SU-DHL-6 (cell line): ENCODE results near the gene CLDN5.

Experiments
- H2AFZ ChIP-seq: fragments of 200-600 bp; sonication (generic); 2 replicates; pipeline ENCODE4 v1.6.1; 2014; ENCODE audit warnings: low read depth, mild to moderate bottlenecking, moderate library complexity, mixed read lengths, antibody characterized with exemption, low read length; ENCODE audit not compliant: severe bottlenecking
- H3F3A ChIP-seq: fragments of 200-600 bp; shearing (Covaris generic); 2 replicates; pipeline ENCODE4 v1.6.0; 2016; ENCODE audit warnings: antibody characterized with exemption, mild to moderate bottlenecking; ENCODE audit not compliant: insufficient read depth
- H3K27ac ChIP-seq: fragments of 200-600 bp; sonication (generic); 2 replicates; pipeline ENCODE4 v1.5.1; 2016; ENCODE audit warnings: low read depth, mild to moderate bottlenecking, low read length, moderate library complexity, mixed read lengths
- H3K27me3 ChIP-seq: fragments of 200-600 bp; sonication (generic), shearing (Covaris generic); 2 replicates; pipeline ENCODE4 v1.6.0; 2014; ENCODE audit warnings: mild to moderate bottlenecking, low read length
- H3K36me3 ChIP-seq: fragments of 200-600 bp; sonication (generic); 2 replicates; pipeline ENCODE4 v1.6.1; 2014; ENCODE audit warnings: mild to moderate bottlenecking, low read length, mixed read lengths
- H3K4me2 ChIP-seq: fragments of 300-600, 200-600 bp; shearing (Covaris generic), sonication (generic); 2 replicates; pipeline ENCODE4 v1.6.0; 2014; ENCODE audit warnings: low read length, low read depth, mild to moderate bottlenecking; ENCODE audit not compliant: poor library complexity, severe bottlenecking
- H3K4me3 ChIP-seq: fragments of 200-600 bp; sonication (generic); 2 replicates; pipeline ENCODE4 v1.5.1; 2014; ENCODE audit warnings: antibody characterized with exemption, low read length, mild to moderate bottlenecking, mixed read lengths; ENCODE audit not compliant: insufficient read depth, poor library complexity, severe bottlenecking
- H3K79me2 ChIP-seq: fragments of 200-600 bp; sonication (generic); 2 replicates; pipeline ENCODE4 v1.6.1; 2014; ENCODE audit warnings: mild to moderate bottlenecking, low read length, moderate library complexity; ENCODE audit not compliant: insufficient read depth
- H3K9ac ChIP-seq: fragments of 200-600 bp; sonication (generic); 2 replicates; pipeline ENCODE4 v1.7.0; 2014; ENCODE audit warnings: mild to moderate bottlenecking, low read length
- H3K9me2 ChIP-seq: fragments of 200-600 bp; sonication (generic); replicated peaks from 2 replicates; pipeline ENCODE4 v1.6.1; 2014; ENCODE audit warnings: low read length; ENCODE audit not compliant: insufficient read depth
- H3K9me3 ChIP-seq: fragments of 200-600 bp; sonication (generic); 2 replicates; pipeline ENCODE4 v1.6.1; 2014; ENCODE audit warnings: low read length, mixed read lengths; ENCODE audit not compliant: insufficient read depth
- H4K20me1 ChIP-seq: fragments of 200-600 bp; sonication (generic); 2 replicates; pipeline ENCODE4 v1.6.1; 2014; ENCODE audit warnings: low read depth, mild to moderate bottlenecking, antibody characterized with exemption, low read length, moderate library complexity, mixed read lengths
- CTCF ChIP-seq: fragments of 200-600 bp; sonication (generic); IDR thresholded peaks from one replicate; pipeline ENCODE4 v1.5.1; 2017; ENCODE audit warnings: antibody characterized with exemption, mild to moderate bottlenecking, low read length, moderate library complexity; ENCODE audit not compliant: insufficient read depth, poor library complexity, severe bottlenecking
- EZH2phosphoT487 ChIP-seq: fragments of 200-600 bp; sonication (generic), shearing (Covaris generic); conservative IDR thresholded peaks from 2 replicates; pipeline ENCODE4 v1.6.1; 2018; ENCODE audit warnings: mild to moderate bottlenecking, antibody characterized with exemption, low read length, moderate library complexity, mixed read lengths

The CLDN5 gene

GRCh38 chr22:19513823-19514222 lies 10.4 kb downstream of the CLDN5 start:
- no peaks in the 10 kb centered on the region for H3K27me3 ChIP-seq
- H3K4me2 ChIP-seq, result no peak overlapping the region
- H3K9ac ChIP-seq, result no peak overlapping the region
- H2AFZ ChIP-seq, result no peak overlapping the region
- H4K20me1 ChIP-seq, result no peaks in the 10 kb centered on the region
- no peak overlapping the region for H3K4me3 ChIP-seq
- TF ChIP-seq EZH2phosphoT487 (no peak), CTCF (no peak)
- H3K79me2 ChIP-seq, result no peaks in the 10 kb centered on the region
- H3K36me3 ChIP-seq, result no peaks in the 10 kb centered on the region
- no peaks in the 10 kb centered on the region for H3K9me3 ChIP-seq
- no peaks in the 10 kb centered on the region for H3K9me2 ChIP-seq
- H3F3A ChIP-seq, result 0 out of 2 replicates have a peak, but pooled peaks cover 2% of the 10 kb centered on the region
- no peak overlapping the region for H3K27ac ChIP-seq

- H3K9me3 ChIP-seq, result no peaks in the 10 kb centered on the region
- no peaks in the 10 kb centered on the region for H3K79me2 ChIP-seq
- H3K4me2 ChIP-seq, result no peak overlapping the region
- H3K9ac ChIP-seq, result no peak overlapping the region
- H3K27ac ChIP-seq, result no peak overlapping the region
- H3F3A ChIP-seq, result 0 out of 2 replicates have a peak, but pooled peaks cover 2% of the 10 kb centered on the region
- TF ChIP-seq CTCF (no peak), EZH2phosphoT487 (no peak)
- H3K36me3 ChIP-seq, result no peaks in the 10 kb centered on the region
- H3K4me3 ChIP-seq, result no peak overlapping the region
- no peaks in the 10 kb centered on the region for H3K27me3 ChIP-seq
- H4K20me1 ChIP-seq, result no peaks in the 10 kb centered on the region
- H2AFZ ChIP-seq, result no peak overlapping the region
- no peaks in the 10 kb centered on the region for H3K9me2 ChIP-seq
Measured at GRCh38 chr22:19510919-19511341, 13.3 kb downstream of the CLDN5 start.

- Histone ChIP-seq H3F3A (0 out of 2 replicates have a peak, but pooled peaks cover 2% of the 10 kb centered on the region), H3K27ac (no peak overlapping the region), H3K27me3 (no peaks in the 10 kb centered on the region), H3K9me3 (no peaks in the 10 kb centered on the region), H2AFZ (no peak overlapping the region), H3K9me2 (no peaks in the 10 kb centered on the region), H3K36me3 (no peaks in the 10 kb centered on the region), H3K9ac (no peak overlapping the region), H3K79me2 (no peaks in the 10 kb centered on the region), H3K4me2 (no peak overlapping the region), H3K4me3 (no peak overlapping the region), H4K20me1 (no peaks in the 10 kb centered on the region)
- TF ChIP-seq EZH2phosphoT487 (no peak), CTCF (no peak)
Measured at GRCh38 chr22:19509923-19510322, 14.3 kb downstream of the CLDN5 start.
